H9 (cell line): Measurements from ENCODE around the gene LAMP2. TPM values are rescaled to one million over a fixed set of nuclear protein-coding genes. Genes with fewer than 3 reads are reported as not detected.

Experiments
- DNase-seq: peaks from one replicate; pipeline ENCODE4 v3.0.0-alpha.2; 2017
- H2AFZ ChIP-seq: one replicate; pipeline ENCODE4 v1.6.1; 2013; ENCODE audit warnings: mild to moderate bottlenecking, low read length, control low read depth, moderate library complexity
- H2AK5ac ChIP-seq: 2 replicates; pipeline ENCODE4 v1.6.1; 2013; ENCODE audit warnings: low read length, control low read depth, mixed read lengths; ENCODE audit not compliant: insufficient read length
- H2BK120ac ChIP-seq: one replicate; pipeline ENCODE4 v1.6.1; 2013; ENCODE audit warnings: low read depth, mild to moderate bottlenecking, low read length, control low read depth, inconsistent platforms; ENCODE audit not compliant: poor library complexity, severe bottlenecking
- H2BK12ac ChIP-seq: 2 replicates; pipeline ENCODE4 v1.6.1; 2013; ENCODE audit warnings: low read length, control low read depth, mixed read lengths, low read depth; ENCODE audit not compliant: insufficient read length
- H2BK15ac ChIP-seq: 2 replicates; pipeline ENCODE4 v1.6.1; 2013; ENCODE audit warnings: low read depth, low read length, control low read depth
- H2BK20ac ChIP-seq: one replicate; pipeline ENCODE4 v1.6.1; 2013; ENCODE audit warnings: low read depth, mild to moderate bottlenecking, low read length, control low read depth, inconsistent platforms; ENCODE audit not compliant: poor library complexity, severe bottlenecking
- H2BK5ac ChIP-seq: 2 replicates; pipeline ENCODE4 v1.6.1; 2013; ENCODE audit warnings: low read length, control low read depth, mixed read lengths; ENCODE audit not compliant: insufficient read length
- H3K14ac ChIP-seq: 2 replicates; pipeline ENCODE4 v1.6.1; 2013; ENCODE audit warnings: low read length, control low read depth; ENCODE audit not compliant: insufficient read depth
- H3K18ac ChIP-seq: 2 replicates; pipeline ENCODE4 v1.6.1; 2013; ENCODE audit warnings: low read depth, mild to moderate bottlenecking, mixed read lengths, low read length, control low read depth; ENCODE audit not compliant: insufficient read length
- H3K23ac ChIP-seq: 2 replicates; pipeline ENCODE4 v1.6.1; 2013; ENCODE audit warnings: low read length, control low read depth, mixed read lengths, low read depth; ENCODE audit not compliant: insufficient read length
- H3K23me2 ChIP-seq: 2 replicates; pipeline ENCODE4 v1.6.1; 2013; ENCODE audit warnings: low read depth, mild to moderate bottlenecking, mixed read lengths, low read length, control low read depth; ENCODE audit not compliant: insufficient read length, poor library complexity, severe bottlenecking
- H3K27ac ChIP-seq: 2 replicates; pipeline ENCODE4 v1.5.1; 2013; ENCODE audit warnings: low read length, control low read depth, mixed read lengths, low read depth; ENCODE audit not compliant: insufficient read length
- H3K27me3 ChIP-seq: 2 replicates; pipeline ENCODE4 v1.6.1; 2013; ENCODE audit warnings: low read length, control low read depth, inconsistent platforms; ENCODE audit not compliant: insufficient read depth
- H3K4ac ChIP-seq: 2 replicates; pipeline ENCODE4 v1.6.1; 2013; ENCODE audit warnings: low read depth, mild to moderate bottlenecking, control low read depth, inconsistent platforms, low read length, moderate library complexity
- H3K4me1 ChIP-seq: 2 replicates; pipeline ENCODE4 v1.6.1; 2013; ENCODE audit warnings: low read length, control low read depth, inconsistent platforms; ENCODE audit not compliant: insufficient read depth
- H3K4me2 ChIP-seq: 2 replicates; pipeline ENCODE4 v1.6.1; 2013; ENCODE audit warnings: low read length, control low read depth, mixed read lengths; ENCODE audit not compliant: insufficient read length, insufficient read depth
- H3K56ac ChIP-seq: 2 replicates; pipeline ENCODE4 v1.6.1; 2013; ENCODE audit warnings: low read depth, mild to moderate bottlenecking, mixed read lengths, low read length, control low read depth; ENCODE audit not compliant: insufficient read length
- H3K79me1 ChIP-seq: 2 replicates; pipeline ENCODE4 v1.6.1; 2013; ENCODE audit warnings: low read depth, mild to moderate bottlenecking, moderate library complexity, low read length, control low read depth, inconsistent platforms; ENCODE audit not compliant: insufficient read depth, poor library complexity, severe bottlenecking
- H3K79me2 ChIP-seq: 2 replicates; pipeline ENCODE4 v1.6.1; 2013; ENCODE audit warnings: low read length, control low read depth, inconsistent platforms; ENCODE audit not compliant: insufficient read depth
- H3K9ac ChIP-seq: 2 replicates; pipeline ENCODE4 v1.6.1; 2013; ENCODE audit warnings: low read length, control low read depth, mixed read lengths; ENCODE audit not compliant: insufficient read length; ENCODE audit errors: extremely low read depth
- H3K9me3 ChIP-seq: one replicate; pipeline ENCODE4 v1.6.1; 2013; ENCODE audit warnings: low read depth, low read length, inconsistent platforms; ENCODE audit not compliant: control insufficient read depth
- H3T11ph ChIP-seq: one replicate; pipeline ENCODE4 v1.6.1; 2013; ENCODE audit warnings: mild to moderate bottlenecking, low read length, control low read depth, inconsistent platforms
- H4K20me1 ChIP-seq: one replicate; pipeline ENCODE4 v1.6.1; 2013; ENCODE audit not compliant: control insufficient read depth, insufficient read length, insufficient read depth
- H4K5ac ChIP-seq: 2 replicates; pipeline ENCODE4 v1.6.1; 2013; ENCODE audit warnings: low read depth, mild to moderate bottlenecking, mixed read lengths, low read length, control low read depth; ENCODE audit not compliant: insufficient read length
- H4K8ac ChIP-seq: replicated peaks from 2 replicates; pipeline ENCODE4 v1.6.1; 2013; ENCODE audit warnings: low read length, control low read depth, mixed read lengths, low read depth; ENCODE audit not compliant: insufficient read length
- H4K91ac ChIP-seq: 2 replicates; pipeline ENCODE4 v1.6.1; 2013; ENCODE audit warnings: low read depth, mild to moderate bottlenecking, moderate library complexity, mixed read lengths, low read length, control low read depth; ENCODE audit not compliant: insufficient read length
- H3K27ac Mint-ChIP-seq, 3 experiments: 2 replicates in 2 of 3; 3 replicates in 1 of 3; pipeline ENCODE4 v1.8.0; 2020 to 2021; ENCODE audit warnings: mixed read lengths in 3 of 3, mild to moderate bottlenecking in 1 of 3, moderate library complexity in 1 of 3
- H3K27me3 Mint-ChIP-seq: 2 replicates; pipeline ENCODE4 v1.8.0; 2021; ENCODE audit warnings: low read depth, mild to moderate bottlenecking, moderate library complexity, mixed read lengths
- H3K36me3 Mint-ChIP-seq, 3 experiments: 2 replicates in 2 of 3; 3 replicates in 1 of 3; pipeline ENCODE4 v1.8.0; 2020 to 2021; ENCODE audit warnings: low read depth in 3 of 3, mixed read lengths in 3 of 3; ENCODE audit not compliant: insufficient read depth in 1 of 3
- H3K4me1 Mint-ChIP-seq, 2 experiments: 2 replicates each; pipeline ENCODE4 v1.8.0; 2020; ENCODE audit warnings: mixed read lengths in 2 of 2
- H3K4me3 Mint-ChIP-seq, 2 experiments: 2 replicates in 1 of 2; 3 replicates in 1 of 2; pipeline ENCODE4 v1.8.0; 2020 to 2021; ENCODE audit warnings: mild to moderate bottlenecking in 2 of 2, mixed read lengths in 2 of 2, moderate library complexity in 1 of 2
- H3K9me3 Mint-ChIP-seq, 2 experiments: 2 replicates in 1 of 2; 3 replicates in 1 of 2; pipeline ENCODE4 v1.8.0; 2020; ENCODE audit warnings: mild to moderate bottlenecking in 2 of 2, mixed read lengths in 2 of 2, moderate library complexity in 1 of 2
- total RNA-seq: library from RNA; stranded (reverse); gene quantifications from 2 replicates; pipeline ENCODE4 v1.2.1, GENCODE V29; 2021
- TF ChIP-seq, protein P1 (sequence below): fragments of 200-600 bp; sonication (generic); conservative IDR thresholded peaks from 3 replicates; pipeline ENCODE4 v1.8.0; 2021; ENCODE audit warnings: antibody characterized with exemption, mild to moderate bottlenecking

The LAMP2 gene
- total RNA-seq, 1 experiment from 2014 or later: 27.7 TPM

- Mint-ChIP-seq H3K27me3 (no peaks in the 10 kb centered on the region; the same call in 1 of the 2 replicates), H3K36me3 (peaks cover 0 to 2% (median 0%) of the 10 kb centered on the region in 3 experiments; a peak in 2 of 7 replicates), H3K4me1 (no peaks in the 10 kb centered on the region), H3K27ac (no peak overlapping the region), H3K4me3 (no peak overlapping the region), H3K9me3 (peaks cover 37 to 48% of the 10 kb centered on the region in 2 experiments)
- Histone ChIP-seq H3K4me1 (no peaks in the 10 kb centered on the region), H3K18ac (no peak overlapping the region), H3K27me3 (no peaks in the 10 kb centered on the region), H3K79me1 (no peaks in the 10 kb centered on the region), H2BK5ac (no peak overlapping the region), H3K4me2 (no peak overlapping the region), H4K20me1 (no peaks in the 10 kb centered on the region), H2BK120ac (no peak overlapping the region), H3K9me3 (peaks cover 18% of the 10 kb centered on the region), H3K14ac (no peak overlapping the region), H3K9ac (no peak overlapping the region), H3K23me2 (no peaks in the 10 kb centered on the region), H3K4ac (no peak overlapping the region), H2BK12ac (no peak overlapping the region), H3K23ac (no peak overlapping the region), H3K27ac (no peak overlapping the region), H4K91ac (no peak overlapping the region), H4K5ac (no peak overlapping the region), H3K79me2 (no peaks in the 10 kb centered on the region), H2BK20ac (no peak overlapping the region), H3K56ac (no peak overlapping the region), H2AFZ (no peak overlapping the region), H2AK5ac (no peak overlapping the region), H2BK15ac (no peak overlapping the region), H4K8ac (no peak overlapping the region), H3T11ph (no peak overlapping the region)
- DNase-seq: no peak
- TF ChIP-seq, protein P1, sequence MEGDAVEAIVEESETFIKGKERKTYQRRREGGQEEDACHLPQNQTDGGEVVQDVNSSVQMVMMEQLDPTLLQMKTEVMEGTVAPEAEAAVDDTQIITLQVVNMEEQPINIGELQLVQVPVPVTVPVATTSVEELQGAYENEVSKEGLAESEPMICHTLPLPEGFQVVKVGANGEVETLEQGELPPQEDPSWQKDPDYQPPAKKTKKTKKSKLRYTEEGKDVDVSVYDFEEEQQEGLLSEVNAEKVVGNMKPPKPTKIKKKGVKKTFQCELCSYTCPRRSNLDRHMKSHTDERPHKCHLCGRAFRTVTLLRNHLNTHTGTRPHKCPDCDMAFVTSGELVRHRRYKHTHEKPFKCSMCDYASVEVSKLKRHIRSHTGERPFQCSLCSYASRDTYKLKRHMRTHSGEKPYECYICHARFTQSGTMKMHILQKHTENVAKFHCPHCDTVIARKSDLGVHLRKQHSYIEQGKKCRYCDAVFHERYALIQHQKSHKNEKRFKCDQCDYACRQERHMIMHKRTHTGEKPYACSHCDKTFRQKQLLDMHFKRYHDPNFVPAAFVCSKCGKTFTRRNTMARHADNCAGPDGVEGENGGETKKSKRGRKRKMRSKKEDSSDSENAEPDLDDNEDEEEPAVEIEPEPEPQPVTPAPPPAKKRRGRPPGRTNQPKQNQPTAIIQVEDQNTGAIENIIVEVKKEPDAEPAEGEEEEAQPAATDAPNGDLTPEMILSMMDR: no peak
Measured at GRCh38 chrX:120426599-120426998, 42.5 kb downstream of the LAMP2 start.
